Inferior parietal cortex (tissue), 1 donor: Measurements from ENCODE around the gene STX1B.
"Not testable (repeated sequence)": the region's sequence is repeated elsewhere in the genome, so short reads cannot be mapped to it uniquely, and the experiment has no call there.

Experiments
- DNase-seq: peaks from one replicate; pipeline ENCODE4 v3.0.0-alpha.2; 2016; ENCODE audit errors: extremely low spot score

STX1B gene

GRCh38 chr16:30951750-30952149 lies 58.7 kb downstream of the STX1B start:
- DNase-seq = no peak

GRCh38 chr16:30951193-30951592 lies 59.2 kb downstream of the STX1B start:
- no peak for DNase-seq

- no peak for DNase-seq
These were observed 59.8 kb downstream of the STX1B start for GRCh38 chr16:30950516-30951065.

GRCh38 chr16:30949650-30950515 lies 60.6 kb downstream of the STX1B start:
- peak; percentile 30 for DNase-seq

GRCh38 chr16:30948667-30949649 lies 61.5 kb downstream of the STX1B start, which contains the start of gene ORAI3:
Gene ORAI3, plus strand, starts transcription at chr16:30949068. Its CDS starts 222 bp downstream, at chr16:30949290.
- peak; percentile 51 for DNase-seq

- peak; percentile 97 for DNase-seq
These were observed 62.4 kb downstream of the STX1B start for GRCh38 chr16:30947859-30948666.

- no peak for DNase-seq
These were observed 62.9 kb downstream of the STX1B start for GRCh38 chr16:30947541-30947858.

GRCh38 chr16:30946671-30947540 lies 63.5 kb downstream of the STX1B start:
- DNase-seq = no peak

- DNase-seq = no peak
These were observed 66.1 kb downstream of the STX1B start for GRCh38 chr16:30944352-30944751.

GRCh38 chr16:30942426-30942806 lies 68.0 kb downstream of the STX1B start:
- DNase-seq = no peak

GRCh38 chr16:30941600-30942425 lies 68.6 kb downstream of the STX1B start:
- DNase-seq = no peak

- DNase-seq = not testable (repeated sequence)
These were observed 70.9 kb downstream of the STX1B start for GRCh38 chr16:30939571-30939970.
